G401 (cell line): ENCODE measurements around the gene PCCA. TPM values are rescaled to one million over a fixed set of nuclear protein-coding genes. Genes with fewer than 3 reads are reported as not detected.
"Not testable (repeated sequence)": the region's sequence is repeated elsewhere in the genome, so short reads cannot be mapped to it uniquely, and the experiment has no call there.

Experiments
- DNase-seq: peaks from one replicate; pipeline ENCODE4 v3.0.0-alpha.2; 2015; ENCODE audit warnings: low spot score
- in situ Hi-C: cut with HindIII; loops from 2 replicates; pipeline ENCODE4 v1.10.0; 2016; ENCODE audit warnings: low sequenced_read_pairs, mixed read lengths
- total RNA-seq: library from RNA; depleted of rRNA; stranded (reverse); fragments of >200 nt; shearing (Covaris generic); gene quantifications from 2 replicates; pipeline ENCODE4 v1.2.3, GENCODE V29; 2014

The PCCA gene
- total RNA-seq, 1 experiment from 2014 or later: 22.1 TPM

GRCh38 chr13:100274942-100275506 lies 186.1 kb downstream of the PCCA start:
- no peak for DNase-seq
- in situ Hi-C loops: no loop called here

DNA sequence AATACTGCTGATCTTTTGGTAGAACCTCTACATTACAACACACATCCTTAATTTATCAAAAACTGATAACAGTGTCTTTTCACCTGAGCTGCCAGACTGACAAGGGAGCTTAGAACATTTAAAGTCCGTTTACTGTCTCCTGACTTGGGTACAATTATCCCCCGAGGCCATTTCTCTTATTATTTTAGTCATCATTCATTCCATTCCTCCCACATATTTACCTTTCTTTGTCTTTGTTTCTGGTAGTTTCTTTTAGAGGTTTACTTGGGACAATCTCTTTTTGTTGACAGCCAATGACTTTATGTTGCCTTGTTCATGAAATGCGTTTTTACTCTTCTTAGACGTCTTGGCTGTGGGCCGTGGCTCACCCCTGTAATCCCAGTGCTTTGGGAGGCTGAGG lies 186.9 kb downstream of the PCCA start:
- in situ Hi-C loops: no loop called here
- DNase-seq: no peak

DNA sequence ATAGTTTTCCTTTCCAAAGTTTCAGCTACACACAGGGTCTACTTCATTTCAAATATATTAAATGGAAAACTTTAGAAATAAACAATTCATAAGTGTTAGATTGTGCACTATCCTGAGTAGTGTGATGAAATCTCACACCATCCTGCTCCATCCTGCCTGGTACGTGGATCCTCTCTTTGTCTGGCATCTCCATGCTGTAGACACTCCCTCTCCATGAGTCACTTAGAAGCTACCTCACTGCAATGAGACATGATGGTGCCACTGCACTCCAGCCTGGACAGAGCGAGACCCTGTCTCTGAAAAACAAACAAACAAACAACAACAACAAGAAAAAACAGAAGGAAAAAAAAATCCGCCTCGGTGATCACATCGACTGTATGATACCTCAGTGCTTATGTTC lies 191.8 kb downstream of the PCCA start:
- in situ Hi-C loops: no loop called here
- DNase-seq: no peak

DNA sequence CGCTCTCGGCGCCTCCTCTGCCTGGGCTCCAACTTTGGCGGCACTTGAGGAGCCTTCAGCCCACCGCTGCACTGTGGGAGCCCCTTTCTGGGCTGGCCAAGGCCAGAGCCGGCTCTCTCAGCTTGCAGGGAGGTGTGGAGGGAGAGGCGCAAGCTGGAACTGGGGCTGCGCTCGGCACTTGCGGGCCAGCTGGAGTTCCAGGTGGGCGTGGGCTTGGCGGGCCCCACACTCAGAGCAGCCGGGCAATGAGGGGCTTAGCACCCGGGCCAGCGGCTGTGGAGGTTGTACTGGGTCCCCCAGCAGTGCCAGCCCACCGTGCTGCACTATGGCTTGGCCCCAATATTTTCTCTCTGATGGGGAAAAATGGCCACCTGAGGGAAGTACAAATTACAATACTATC lies 193.4 kb downstream of the PCCA start:
- in situ Hi-C loops, DNase-seq: not testable (repeated sequence)

DNA sequence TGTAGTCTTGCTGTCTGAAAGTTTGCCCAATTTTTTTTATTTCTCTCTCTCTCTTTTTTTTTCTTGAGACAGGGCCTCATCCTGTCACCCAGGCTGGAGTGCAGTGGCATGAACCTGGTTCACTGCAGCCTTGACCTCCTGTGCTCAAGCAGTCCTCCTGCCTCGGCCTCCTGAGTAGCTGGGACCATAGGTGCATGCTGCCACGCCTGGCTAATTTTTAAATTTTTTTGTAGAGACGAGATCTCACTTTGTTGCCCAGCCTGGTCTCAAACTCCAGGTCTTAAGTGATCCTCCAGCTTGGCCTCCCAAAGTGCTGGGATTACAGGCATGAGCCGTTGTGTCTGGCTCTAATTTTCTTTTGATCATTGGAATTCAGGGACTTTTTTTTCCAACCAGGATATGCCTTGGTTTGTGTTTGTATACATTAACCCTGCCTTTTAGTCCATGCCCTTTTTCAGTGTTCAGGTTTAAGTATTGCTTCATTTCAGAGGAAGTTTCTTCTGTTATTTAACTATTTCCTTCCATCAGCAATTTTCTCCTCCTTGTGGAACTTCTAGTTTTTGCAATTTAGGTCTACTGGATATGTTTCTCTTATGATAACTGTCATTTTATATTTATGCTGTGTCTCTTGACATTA lies 201.4 kb downstream of the PCCA start:
- no peak for DNase-seq
- in situ Hi-C loops: no loop called here

GRCh38 chr13:100291624-100292023 lies 202.7 kb downstream of the PCCA start:
- in situ Hi-C loops: no loop called here
- DNase-seq: no peak

DNA sequence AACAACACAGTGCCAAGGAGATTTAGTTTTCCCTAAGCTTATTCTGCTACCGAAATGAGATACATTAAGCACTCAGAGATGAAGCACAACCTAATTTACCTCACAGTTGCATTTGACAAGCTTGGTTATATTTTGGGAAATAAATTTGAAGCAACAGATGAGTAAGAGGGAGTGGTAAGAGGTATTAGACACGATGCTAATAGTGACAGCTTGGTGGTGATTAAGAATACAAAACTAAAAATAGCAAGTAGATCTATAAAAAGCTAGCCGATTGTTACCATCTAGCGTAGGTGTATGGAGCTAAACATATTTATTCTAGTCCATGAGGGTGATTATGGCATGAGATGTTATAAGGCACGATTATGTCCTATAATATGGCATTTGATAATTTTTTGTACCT lies 208.5 kb downstream of the PCCA start:
- peak; percentile 27 for DNase-seq
- in situ Hi-C loops: no loop called here

DNA sequence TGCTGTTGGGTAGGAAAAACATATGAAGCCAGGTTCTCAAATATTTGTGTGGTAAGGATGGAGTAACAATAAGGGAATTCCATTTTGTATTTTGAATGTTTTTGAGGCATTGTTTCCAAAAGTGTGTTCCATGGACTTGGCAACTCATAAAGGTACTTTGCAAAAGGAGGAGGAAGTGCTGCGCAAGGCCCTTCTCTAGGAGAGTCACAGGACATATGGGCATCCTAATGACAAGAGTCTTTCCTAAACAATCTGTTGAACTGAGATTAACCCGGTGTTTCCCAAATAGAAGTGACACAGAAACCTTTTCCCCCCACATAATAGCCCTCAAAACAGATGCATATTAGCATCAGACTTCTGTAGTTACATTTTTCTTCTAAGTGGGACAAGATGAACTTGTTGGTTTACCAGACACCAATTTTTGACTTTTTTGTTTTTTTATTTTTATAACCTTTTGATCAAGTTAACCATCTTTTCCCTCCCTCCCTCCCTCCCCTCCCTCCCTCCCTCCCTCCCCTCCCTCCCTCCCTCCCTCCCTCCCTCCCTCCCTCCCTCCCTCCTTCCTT lies 209.3 kb downstream of the PCCA start:
- in situ Hi-C loops: no loop called here
- peak; percentile 39 for DNase-seq

GRCh38 chr13:100298691-100299090 lies 209.8 kb downstream of the PCCA start:
- no peak for DNase-seq
- in situ Hi-C loops: no loop called here

- in situ Hi-C loops: no loop called here
- peak; percentile 39 for DNase-seq
Observed at GRCh38 chr13:100300243-100300642, 211.3 kb downstream of the PCCA start.

- in situ Hi-C loops: no loop called here
- DNase-seq: peak; percentile 94
Observed at GRCh38 chr13:100300708-100301107, 211.8 kb downstream of the PCCA start.

DNA sequence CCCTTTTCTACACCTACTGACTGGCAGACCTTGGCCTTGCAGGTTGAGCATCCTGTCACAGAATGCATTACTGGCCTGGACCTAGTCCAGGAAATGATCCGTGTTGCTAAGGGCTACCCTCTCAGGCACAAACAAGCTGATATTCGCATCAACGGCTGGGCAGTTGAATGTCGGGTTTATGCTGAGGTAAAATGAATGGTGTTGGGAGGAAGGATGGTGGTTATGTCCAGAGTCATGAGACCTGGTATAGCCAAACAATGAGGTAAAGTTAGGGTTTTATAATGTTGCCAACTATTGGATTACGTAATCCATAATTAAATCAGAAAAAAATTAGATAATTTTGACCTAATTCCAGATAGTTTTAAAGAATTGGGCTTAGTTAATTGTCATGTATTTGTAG lies 212.5 kb downstream of the PCCA start:
- in situ Hi-C loops: no loop called here
- peak; percentile 90 for DNase-seq

DNA sequence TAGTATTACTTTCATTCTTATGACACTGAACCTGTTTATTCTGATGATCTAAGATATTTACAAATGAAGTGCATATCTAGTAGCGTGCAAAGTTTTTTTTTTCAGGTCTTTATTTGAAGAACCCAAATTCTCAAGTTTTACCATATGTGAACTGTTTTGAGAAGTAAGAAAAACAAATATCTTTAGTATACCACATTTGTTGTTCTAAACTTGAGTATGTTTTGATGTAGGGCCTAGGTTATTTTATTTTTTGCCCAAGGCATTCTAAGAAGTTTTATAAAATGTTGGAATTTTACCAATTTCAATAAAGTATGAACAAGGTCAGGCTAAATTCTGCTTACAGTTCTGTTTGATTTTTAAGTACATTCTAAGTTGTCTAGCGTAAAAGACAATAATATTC lies 213.5 kb downstream of the PCCA start:
- no peak for DNase-seq

GRCh38 chr13:100304229-100304628 lies 215.3 kb downstream of the PCCA start:
- in situ Hi-C loops: no loop called here
- no peak for DNase-seq

More for the DNA sequence above, 213.5 kb downstream of the PCCA start:
- in situ Hi-C loops: no loop called here

DNA sequence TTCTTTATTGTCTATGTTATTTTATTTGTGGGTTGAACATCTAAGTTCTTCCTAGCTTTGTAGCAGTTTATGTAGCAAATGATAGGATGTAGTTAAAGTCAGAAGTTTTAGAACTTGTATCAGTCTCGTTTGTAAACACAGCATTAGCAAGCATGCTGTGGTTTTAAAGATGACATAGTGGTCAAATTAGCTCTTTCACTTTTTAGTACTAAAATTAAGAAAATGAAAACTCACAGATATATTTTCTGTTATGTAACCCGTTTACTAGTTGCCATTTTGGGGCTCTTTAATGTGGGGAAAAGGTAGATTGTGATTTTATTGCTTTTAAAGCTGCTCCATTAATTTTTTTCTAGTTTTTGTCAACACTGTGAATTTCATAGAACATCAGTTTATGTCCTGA lies 216.5 kb downstream of the PCCA start:
- DNase-seq: no peak
- in situ Hi-C loops: no loop called here

GRCh38 chr13:100306030-100306429 lies 217.1 kb downstream of the PCCA start:
- DNase-seq: no peak
- in situ Hi-C loops: no loop called here

GRCh38 chr13:100306434-100306999 lies 217.6 kb downstream of the PCCA start:
- DNase-seq: no peak
- in situ Hi-C loops: no loop called here

GRCh38 chr13:100314132-100314910 lies 225.4 kb downstream of the PCCA start:
- in situ Hi-C loops: no loop called here

DNA sequence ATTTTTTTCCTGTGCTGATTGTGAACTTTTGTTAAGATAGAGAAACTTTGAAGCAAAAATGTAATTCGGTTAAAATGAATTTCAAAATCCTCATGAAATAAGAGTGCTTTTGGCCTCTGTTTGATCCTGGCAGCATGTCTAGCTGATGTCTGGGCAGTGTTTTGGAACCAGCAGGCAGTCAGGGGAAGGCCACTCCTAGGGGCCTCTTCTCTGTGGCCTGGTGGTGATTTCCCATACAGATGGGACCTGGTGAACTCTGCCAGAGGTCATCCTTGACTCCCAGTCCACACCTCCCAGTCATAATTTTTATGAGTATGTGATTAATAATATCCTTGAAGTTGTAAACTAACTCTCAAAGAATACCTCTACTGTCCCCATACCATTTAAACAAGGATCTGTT lies 226.6 kb downstream of the PCCA start:
- no peak for DNase-seq
- in situ Hi-C loops: no loop called here

More at GRCh38 chr13:100314132-100314910, 225.4 kb downstream of the PCCA start:
- no peak for DNase-seq

- in situ Hi-C loops, DNase-seq: not testable (repeated sequence)
Observed at GRCh38 chr13:100318473-100318872, 229.6 kb downstream of the PCCA start.
